Gastroesophageal sphincter (tissue), 3 donors: Measurements from ENCODE around the gene PRKACA.

ENCODE experiments used
- EP300 ChIP-seq: sonication (generic); formaldehyde crosslinking; IDR thresholded peaks from one replicate; pipeline ENCODE4 v1.6.1; 2017; ENCODE audit warnings: antibody characterized with exemption, mild to moderate bottlenecking
- POLR2AphosphoS5 ChIP-seq: sonication (generic); formaldehyde crosslinking; IDR thresholded peaks from one replicate; pipeline ENCODE4 v1.6.1; 2017; ENCODE audit warnings: antibody characterized with exemption
- TF ChIP-seq, protein P1 (sequence below), 4 experiments: fragments of 200-600 bp in 2 of 4; fragments of 450-650 bp in 2 of 4; sonication (generic) in 1 of 4; IDR thresholded peaks; one replicate each; pipeline ENCODE4 v1.5.1; 2017 to 2019; ENCODE audit warnings: antibody characterized with exemption in 4 of 4, mild to moderate bottlenecking in 2 of 4, moderate library complexity in 2 of 4

DNA sequence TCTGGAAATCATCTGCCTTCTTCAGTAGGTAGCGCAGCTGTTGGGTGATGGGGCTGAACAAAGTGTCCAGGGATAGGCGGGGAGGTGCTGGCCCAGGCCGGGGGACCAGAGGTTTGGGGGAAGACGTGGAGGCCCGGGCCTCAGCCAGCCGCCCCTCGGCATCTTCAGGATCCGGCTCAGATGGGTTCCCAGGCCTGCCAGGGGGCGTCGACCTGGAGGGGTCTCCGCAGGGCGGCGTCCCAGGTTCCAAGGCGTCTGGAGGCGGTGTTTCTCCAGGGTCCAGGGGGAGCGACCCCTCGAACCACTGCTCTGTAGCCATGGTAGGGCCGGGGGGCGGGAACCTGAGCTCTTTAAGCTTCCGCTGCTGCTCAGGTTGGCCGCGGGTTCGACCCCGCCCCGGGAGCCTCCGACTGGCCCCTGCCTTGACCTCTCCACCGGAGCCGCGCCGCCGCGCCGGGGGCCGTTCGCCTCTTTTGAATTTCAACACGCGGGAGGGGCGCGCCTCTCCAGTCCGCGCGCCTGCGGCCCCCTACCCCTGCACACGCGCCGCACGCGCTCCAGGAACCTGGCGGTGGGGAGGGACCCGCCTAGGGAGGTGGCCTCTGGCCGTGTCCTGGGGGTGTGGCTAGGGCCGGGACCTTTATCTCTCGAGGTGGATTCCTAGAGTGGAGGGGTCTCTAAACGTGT is 32.1 kb downstream of the PRKACA start, which contains the start of gene C19orf67:
- no peak for TF ChIP-seq POLR2AphosphoS5
- TF ChIP-seq EP300, result no peak
- TF ChIP-seq, protein P1, sequence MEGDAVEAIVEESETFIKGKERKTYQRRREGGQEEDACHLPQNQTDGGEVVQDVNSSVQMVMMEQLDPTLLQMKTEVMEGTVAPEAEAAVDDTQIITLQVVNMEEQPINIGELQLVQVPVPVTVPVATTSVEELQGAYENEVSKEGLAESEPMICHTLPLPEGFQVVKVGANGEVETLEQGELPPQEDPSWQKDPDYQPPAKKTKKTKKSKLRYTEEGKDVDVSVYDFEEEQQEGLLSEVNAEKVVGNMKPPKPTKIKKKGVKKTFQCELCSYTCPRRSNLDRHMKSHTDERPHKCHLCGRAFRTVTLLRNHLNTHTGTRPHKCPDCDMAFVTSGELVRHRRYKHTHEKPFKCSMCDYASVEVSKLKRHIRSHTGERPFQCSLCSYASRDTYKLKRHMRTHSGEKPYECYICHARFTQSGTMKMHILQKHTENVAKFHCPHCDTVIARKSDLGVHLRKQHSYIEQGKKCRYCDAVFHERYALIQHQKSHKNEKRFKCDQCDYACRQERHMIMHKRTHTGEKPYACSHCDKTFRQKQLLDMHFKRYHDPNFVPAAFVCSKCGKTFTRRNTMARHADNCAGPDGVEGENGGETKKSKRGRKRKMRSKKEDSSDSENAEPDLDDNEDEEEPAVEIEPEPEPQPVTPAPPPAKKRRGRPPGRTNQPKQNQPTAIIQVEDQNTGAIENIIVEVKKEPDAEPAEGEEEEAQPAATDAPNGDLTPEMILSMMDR (IDR thresholded peaks at IDR 0.05), result no peak
